BLaER1 (cell line): ENCODE data around the gene CERS4.

Source experiments
- H3K27ac ChIP-seq: shearing (Covaris generic); formaldehyde crosslinking; 2 replicates; pipeline ENCODE4 v1.8.1; 2022
- H3K27me3 ChIP-seq: shearing (Covaris generic); formaldehyde crosslinking; 2 replicates; pipeline ENCODE4 v1.8.1; 2022
- H3K36me3 ChIP-seq: shearing (Covaris generic); formaldehyde crosslinking; 2 replicates; pipeline ENCODE4 v1.8.1; 2022
- H3K4me1 ChIP-seq: shearing (Covaris generic); formaldehyde crosslinking; 2 replicates; pipeline ENCODE4 v1.8.1; 2022
- H3K4me2 ChIP-seq: shearing (Covaris generic); formaldehyde crosslinking; 2 replicates; pipeline ENCODE4 v1.8.1; 2022
- H3K4me3 ChIP-seq: shearing (Covaris generic); formaldehyde crosslinking; 2 replicates; pipeline ENCODE4 v1.8.1; 2022
- H3K9ac ChIP-seq: shearing (Covaris generic); formaldehyde crosslinking; 2 replicates; pipeline ENCODE4 v1.8.1; 2022
- H3K9me3 ChIP-seq: shearing (Covaris generic); formaldehyde crosslinking; 2 replicates; pipeline ENCODE4 v1.8.1; 2022
- H4K20me1 ChIP-seq: shearing (Covaris generic); formaldehyde crosslinking; 2 replicates; pipeline ENCODE4 v1.8.1; 2022
- Cebpa-rat ChIP-seq: shearing (Covaris generic); IDR thresholded peaks from 2 replicates; pipeline ENCODE4 v1.8.1; 2022

The CERS4 gene, protein sequence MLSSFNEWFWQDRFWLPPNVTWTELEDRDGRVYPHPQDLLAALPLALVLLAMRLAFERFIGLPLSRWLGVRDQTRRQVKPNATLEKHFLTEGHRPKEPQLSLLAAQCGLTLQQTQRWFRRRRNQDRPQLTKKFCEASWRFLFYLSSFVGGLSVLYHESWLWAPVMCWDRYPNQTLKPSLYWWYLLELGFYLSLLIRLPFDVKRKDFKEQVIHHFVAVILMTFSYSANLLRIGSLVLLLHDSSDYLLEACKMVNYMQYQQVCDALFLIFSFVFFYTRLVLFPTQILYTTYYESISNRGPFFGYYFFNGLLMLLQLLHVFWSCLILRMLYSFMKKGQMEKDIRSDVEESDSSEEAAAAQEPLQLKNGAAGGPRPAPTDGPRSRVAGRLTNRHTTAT

DNA sequence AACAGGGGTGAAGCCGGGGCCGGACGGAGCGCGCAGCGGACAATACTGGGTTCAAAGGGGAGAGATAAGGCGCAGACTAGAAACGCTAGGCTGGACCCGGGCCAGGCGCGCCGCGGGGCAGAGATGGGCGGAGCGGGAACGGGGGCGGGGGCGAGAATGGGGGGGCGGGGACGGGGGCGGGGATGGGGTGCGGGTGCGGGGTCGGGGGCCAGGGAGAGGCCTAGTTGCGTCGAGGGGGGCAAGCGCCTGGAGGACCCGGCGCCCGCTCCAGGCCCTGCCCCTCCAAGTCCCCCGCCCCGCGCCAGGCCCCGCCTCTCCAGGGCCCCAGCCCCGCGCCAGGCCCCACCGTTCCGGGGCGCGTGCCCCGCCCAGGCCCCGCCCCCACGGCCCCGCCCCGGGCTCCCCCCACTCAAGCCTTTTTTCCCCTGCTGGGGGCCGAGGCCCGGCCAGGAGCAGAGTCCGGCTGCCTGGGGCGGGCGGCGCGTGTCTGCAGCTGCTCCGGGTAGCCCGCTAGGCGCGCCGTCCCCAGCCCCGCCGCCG lies at the start of gene CERS4:
TSS of gene CERS4 (plus strand) at position 449 of the 540 bp plus-strand sequence. CDS start 41,707 bp downstream, outside the sequence.
- peaks cover 78% of the 10 kb centered on the region for H3K4me1 ChIP-seq
- H3K27ac ChIP-seq = peak within 1 kb of the TSS; percentile 90
- no peak for TF ChIP-seq Cebpa-rat
- H3K36me3 ChIP-seq = no peaks in the 10 kb centered on the region; the same call in 1 of the 2 replicates
- H3K9me3 ChIP-seq = no peaks in the 10 kb centered on the region
- H3K4me3 ChIP-seq = peak within 1 kb of the TSS; percentile 87
- peak within 1 kb of the TSS; percentile 93 for H3K4me2 ChIP-seq
- H3K27me3 ChIP-seq = no peaks in the 10 kb centered on the region
- H3K9ac ChIP-seq = peak within 1 kb of the TSS; percentile 88
- H4K20me1 ChIP-seq = peaks cover 41% of the 10 kb centered on the region

- Histone ChIP-seq H3K4me3 (no peak overlapping the region), H3K4me1 (peaks cover 9% of the 10 kb centered on the region; the same call in 1 of the 2 replicates), H3K27me3 (no peaks in the 10 kb centered on the region), H3K9me3 (no peaks in the 10 kb centered on the region), H3K9ac (no peak overlapping the region), H3K27ac (no peak overlapping the region; the same call in 1 of the 2 replicates), H4K20me1 (no peaks in the 10 kb centered on the region), H3K36me3 (no peaks in the 10 kb centered on the region), H3K4me2 (peak overlapping the region; percentile 21; the same call in 1 of the 2 replicates)
- no peak for TF ChIP-seq Cebpa-rat
These were observed 48.0 kb upstream of the CERS4 start for GRCh38 chr19:8161135-8161646.

GRCh38 chr19:8163759-8164158 lies 45.4 kb upstream of the CERS4 start:
- no peak overlapping the region for H3K27ac ChIP-seq
- no peaks in the 10 kb centered on the region for H3K27me3 ChIP-seq
- no peak overlapping the region for H3K9ac ChIP-seq
- peaks cover 9% of the 10 kb centered on the region; the same call in 1 of the 2 replicates for H3K4me1 ChIP-seq
- no peak overlapping the region for H3K4me3 ChIP-seq
- no peaks in the 10 kb centered on the region for H4K20me1 ChIP-seq
- no peak overlapping the region for H3K4me2 ChIP-seq
- no peaks in the 10 kb centered on the region for H3K9me3 ChIP-seq
- no peaks in the 10 kb centered on the region for H3K36me3 ChIP-seq
- TF ChIP-seq Cebpa-rat = no peak

DNA sequence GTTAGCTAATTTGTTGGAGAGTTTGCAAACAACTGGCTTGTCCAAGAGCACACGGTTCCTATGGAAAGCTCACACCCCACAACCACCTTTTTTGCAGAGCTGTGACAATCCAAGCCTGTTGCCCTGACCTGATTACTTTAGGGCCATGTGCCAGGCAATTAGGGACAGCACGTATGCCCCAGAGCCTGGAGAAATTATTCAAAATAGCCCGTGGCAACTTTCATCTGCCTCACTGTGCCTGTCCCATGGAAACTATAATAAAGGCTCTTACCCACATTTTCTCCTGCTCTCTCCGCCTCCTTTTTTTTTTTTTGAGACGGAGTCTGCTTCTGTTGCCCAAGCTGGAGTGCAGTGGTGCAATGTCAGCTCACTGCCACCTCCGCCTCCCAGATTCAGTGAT lies 41.2 kb upstream of the CERS4 start:
- Histone ChIP-seq H3K9ac (no peak overlapping the region), H3K9me3 (no peaks in the 10 kb centered on the region), H3K36me3 (no peaks in the 10 kb centered on the region), H4K20me1 (no peaks in the 10 kb centered on the region), H3K27ac (no peak overlapping the region), H3K4me3 (no peak overlapping the region), H3K4me2 (no peak overlapping the region), H3K4me1 (no peaks in the 10 kb centered on the region), H3K27me3 (no peaks in the 10 kb centered on the region)
- TF ChIP-seq Cebpa-rat = no peak

DNA sequence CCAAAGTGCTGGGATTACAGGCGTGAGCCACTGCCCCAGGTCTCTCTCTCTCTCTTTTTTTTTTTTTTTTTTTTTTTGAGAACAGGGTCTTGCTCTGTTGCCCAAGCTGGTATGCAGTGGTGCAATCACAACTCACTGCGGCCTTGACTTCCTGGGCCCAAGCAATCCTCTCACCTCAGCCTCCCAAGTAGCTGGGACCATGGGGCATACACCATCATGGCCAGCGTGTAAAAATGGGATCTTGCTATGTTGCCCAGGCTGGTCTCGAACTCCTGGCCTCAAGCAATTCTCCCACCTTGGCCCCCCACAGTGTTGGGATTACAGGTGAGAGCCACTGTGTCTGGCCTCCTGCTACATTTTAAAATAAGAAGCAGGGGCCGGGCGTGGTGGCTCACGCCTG lies 40.6 kb upstream of the CERS4 start:
- no peak for TF ChIP-seq Cebpa-rat
- no peaks in the 10 kb centered on the region for H4K20me1 ChIP-seq
- no peak overlapping the region for H3K4me2 ChIP-seq

GRCh38 chr19:8174706-8175105 lies 34.5 kb upstream of the CERS4 start:
- H3K27ac ChIP-seq = no peak overlapping the region
- H3K27me3 ChIP-seq = no peaks in the 10 kb centered on the region
- no peaks in the 10 kb centered on the region for H3K4me1 ChIP-seq

More for the DNA sequence above, 40.6 kb upstream of the CERS4 start:
- Histone ChIP-seq H3K36me3 (no peaks in the 10 kb centered on the region), H3K4me3 (no peak overlapping the region), H3K9me3 (no peaks in the 10 kb centered on the region), H3K27ac (no peak overlapping the region), H3K9ac (no peak overlapping the region), H3K4me1 (no peaks in the 10 kb centered on the region), H3K27me3 (no peaks in the 10 kb centered on the region)

DNA sequence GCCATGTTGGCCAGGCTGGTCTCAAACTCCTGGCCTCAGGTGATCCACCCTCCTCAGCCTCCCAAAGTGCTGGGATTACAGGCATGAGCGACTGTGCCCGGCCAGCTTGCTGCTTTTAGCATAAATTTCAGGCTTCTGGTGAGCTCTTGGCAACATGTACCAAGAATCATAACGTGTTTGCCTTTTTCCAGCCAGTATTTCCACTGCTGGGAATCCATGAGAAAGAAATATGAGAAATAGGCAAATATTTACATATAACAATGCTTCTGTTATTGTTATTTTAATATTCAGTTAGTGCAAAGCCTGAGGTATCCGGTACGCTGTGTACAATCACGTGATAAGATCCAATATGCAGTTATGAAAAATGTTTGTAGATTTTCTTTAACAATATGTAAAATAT lies 29.2 kb upstream of the CERS4 start:
- no peak overlapping the region for H3K27ac ChIP-seq
- TF ChIP-seq Cebpa-rat = no peak

More at GRCh38 chr19:8174706-8175105, 34.5 kb upstream of the CERS4 start:
- H3K9ac ChIP-seq = no peak overlapping the region
- no peaks in the 10 kb centered on the region for H3K9me3 ChIP-seq
- no peaks in the 10 kb centered on the region for H4K20me1 ChIP-seq
- no peak overlapping the region for H3K4me2 ChIP-seq
- no peaks in the 10 kb centered on the region for H3K36me3 ChIP-seq
- no peak for TF ChIP-seq Cebpa-rat
- no peak overlapping the region for H3K4me3 ChIP-seq

GRCh38 chr19:8184274-8184673 lies 24.9 kb upstream of the CERS4 start:
- Histone ChIP-seq H3K27ac (no peak overlapping the region), H3K9ac (no peak overlapping the region), H3K4me3 (no peak overlapping the region), H3K4me2 (no peak overlapping the region), H4K20me1 (no peaks in the 10 kb centered on the region), H3K27me3 (no peaks in the 10 kb centered on the region), H3K9me3 (peaks cover 5% of the 10 kb centered on the region; the same call in 1 of the 2 replicates), H3K36me3 (no peaks in the 10 kb centered on the region), H3K4me1 (peaks cover 43% of the 10 kb centered on the region)
- TF ChIP-seq Cebpa-rat = no peak

More for the DNA sequence above, 29.2 kb upstream of the CERS4 start:
- Histone ChIP-seq H3K36me3 (no peaks in the 10 kb centered on the region), H3K4me1 (peaks cover 32% of the 10 kb centered on the region), H3K4me2 (no peak overlapping the region), H3K9ac (no peak overlapping the region), H3K9me3 (no peaks in the 10 kb centered on the region), H3K27me3 (no peaks in the 10 kb centered on the region), H4K20me1 (no peaks in the 10 kb centered on the region), H3K4me3 (no peak overlapping the region)

GRCh38 chr19:8185343-8186068 lies 23.7 kb upstream of the CERS4 start:
- no peak overlapping the region for H3K27ac ChIP-seq
- no peaks in the 10 kb centered on the region for H3K36me3 ChIP-seq
- H3K4me2 ChIP-seq = no peak overlapping the region
- no peaks in the 10 kb centered on the region for H3K27me3 ChIP-seq
- peaks cover 5% of the 10 kb centered on the region; the same call in 1 of the 2 replicates for H3K9me3 ChIP-seq
- no peak for TF ChIP-seq Cebpa-rat
- H3K4me3 ChIP-seq = no peak overlapping the region
- H4K20me1 ChIP-seq = no peaks in the 10 kb centered on the region
- H3K4me1 ChIP-seq = peaks cover 43% of the 10 kb centered on the region
- no peak overlapping the region for H3K9ac ChIP-seq
